HL-60/S4 (cell line): ENCODE results near the gene HLCS.

Source experiments
- in situ Hi-C: fragments of 300-500 bp; cut with MboI; formaldehyde crosslinking; loops from 2 replicates; pipeline ENCODE4 v1.14.3; 2022; ENCODE audit warnings: low sequenced_read_pairs

HLCS gene

GRCh38 chr21:36852864-36853263 lies 113.6 kb downstream of the HLCS start:
- in situ Hi-C loops = no loop called here

- in situ Hi-C loops = no loop called here
Observed at GRCh38 chr21:36852293-36852692, 114.2 kb downstream of the HLCS start.

GRCh38 chr21:36851121-36851520 lies 115.3 kb downstream of the HLCS start:
- in situ Hi-C loops = no loop called here

GRCh38 chr21:36850372-36850771 lies 116.1 kb downstream of the HLCS start:
- in situ Hi-C loops = no loop called here

GRCh38 chr21:36849461-36850105 lies 116.9 kb downstream of the HLCS start:
- in situ Hi-C loops = no loop called here

GRCh38 chr21:36848730-36849274 lies 117.7 kb downstream of the HLCS start:
- in situ Hi-C loops = no loop called here

- in situ Hi-C loops = no loop called here
Observed at GRCh38 chr21:36847189-36847588, 119.3 kb downstream of the HLCS start.

- in situ Hi-C loops = no loop called here
Observed at GRCh38 chr21:36846631-36847030, 119.8 kb downstream of the HLCS start.

- in situ Hi-C loops = no loop called here
Observed at GRCh38 chr21:36845790-36846189, 120.7 kb downstream of the HLCS start.

- in situ Hi-C loops = no loop called here
Observed at GRCh38 chr21:36845070-36845469, 121.4 kb downstream of the HLCS start.

- in situ Hi-C loops = no loop called here
Observed at GRCh38 chr21:36841866-36842265, 124.6 kb downstream of the HLCS start.

- in situ Hi-C loops = no loop called here
Observed at GRCh38 chr21:36839735-36840134, 126.7 kb downstream of the HLCS start.

GRCh38 chr21:36839123-36839522 lies 127.3 kb downstream of the HLCS start:
- in situ Hi-C loops = no loop called here

- in situ Hi-C loops = no loop called here
Observed at GRCh38 chr21:36835383-36835795, 131.1 kb downstream of the HLCS start.

GRCh38 chr21:36834192-36834591 lies 132.3 kb downstream of the HLCS start:
- in situ Hi-C loops = no loop called here

- in situ Hi-C loops = no loop called here
Observed at GRCh38 chr21:36830100-36830499, 136.4 kb downstream of the HLCS start.

GRCh38 chr21:36828891-36829515 lies 137.5 kb downstream of the HLCS start:
- in situ Hi-C loops = no loop called here

- in situ Hi-C loops = no loop called here
Observed at GRCh38 chr21:36828208-36828607, 138.3 kb downstream of the HLCS start.

- in situ Hi-C loops = no loop called here
Observed at GRCh38 chr21:36825658-36826057, 140.8 kb downstream of the HLCS start.

GRCh38 chr21:36821032-36821299 lies 145.5 kb downstream of the HLCS start:
- in situ Hi-C loops = no loop called here

GRCh38 chr21:36820176-36821031 lies 146.1 kb downstream of the HLCS start:
- in situ Hi-C loops = no loop called here
